HG02571 (cell line): ENCODE data around the gene CTXND2.
"Not testable (repeated sequence)": the region's sequence is repeated elsewhere in the genome, so short reads cannot be mapped to it uniquely, and the experiment has no call there.

Experiments used
- ATAC-seq: cut with Tn5 transposase; IDR thresholded peaks from one replicate; pipeline ENCODE4 v1.9.1; 2021; ENCODE audit warnings: mild to moderate bottlenecking, moderate library complexity; ENCODE audit not compliant: unreplicated experiment

CTXND2 gene

GRCh38 chr1:150890033-150890416, 3.1 kb downstream of the CTXND2 start:
- no peak for ATAC-seq

DNA sequence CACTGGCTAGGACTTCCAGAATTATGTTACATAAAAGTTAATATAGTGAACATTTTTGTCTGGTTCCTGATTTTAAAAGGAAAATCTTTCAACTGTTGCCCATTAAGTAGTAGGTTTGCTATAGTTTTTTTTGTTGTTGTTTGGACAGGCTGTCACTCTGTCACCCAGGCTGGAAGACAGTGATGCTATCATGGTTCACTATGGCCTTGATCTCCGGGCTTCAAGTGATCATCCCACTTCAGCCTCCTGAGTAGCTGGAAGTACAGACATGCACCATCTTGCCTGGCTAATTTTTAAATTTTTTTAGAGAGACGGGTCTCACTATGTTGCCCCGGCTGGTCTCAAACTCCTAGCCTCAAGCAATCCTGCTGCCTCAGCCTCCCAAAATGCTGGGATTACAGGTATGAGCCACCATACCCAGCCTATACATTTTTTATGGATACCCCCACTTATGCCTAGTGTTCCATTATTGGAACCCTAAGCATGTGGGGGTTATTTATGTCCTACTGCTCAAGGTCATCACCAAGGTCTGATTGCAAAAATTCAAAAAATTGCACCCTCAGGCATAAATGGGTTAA, 6.5 kb downstream of the CTXND2 start:
- no peak for ATAC-seq

- no peak for ATAC-seq
Observed at GRCh38 chr1:150895618-150896017, 8.7 kb downstream of the CTXND2 start.

- ATAC-seq = not testable (repeated sequence)
Observed at GRCh38 chr1:150899795-150900194, 12.9 kb downstream of the CTXND2 start.

DNA sequence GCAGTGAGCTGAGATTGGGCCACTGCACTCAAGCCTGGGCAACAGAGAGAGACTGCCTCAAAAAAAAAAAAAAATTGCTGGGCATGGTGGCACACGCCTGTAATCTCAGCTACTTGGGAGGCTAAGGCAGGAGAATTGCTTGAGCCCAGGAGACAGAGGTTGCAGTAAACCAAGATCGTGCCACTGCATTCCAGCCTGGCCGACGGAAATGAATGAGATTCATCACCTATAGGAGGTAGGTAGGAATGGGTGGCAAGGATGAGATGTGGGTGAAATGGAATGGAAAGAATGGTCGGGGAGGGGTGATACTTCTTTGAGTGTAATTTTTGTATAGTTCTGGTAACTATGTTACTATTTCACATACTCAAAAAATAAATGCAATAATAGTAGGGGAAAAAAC, 15.4 kb downstream of the CTXND2 start:
- ATAC-seq = no peak

- no peak for ATAC-seq
Observed at GRCh38 chr1:150902751-150903150, 15.8 kb downstream of the CTXND2 start.

DNA sequence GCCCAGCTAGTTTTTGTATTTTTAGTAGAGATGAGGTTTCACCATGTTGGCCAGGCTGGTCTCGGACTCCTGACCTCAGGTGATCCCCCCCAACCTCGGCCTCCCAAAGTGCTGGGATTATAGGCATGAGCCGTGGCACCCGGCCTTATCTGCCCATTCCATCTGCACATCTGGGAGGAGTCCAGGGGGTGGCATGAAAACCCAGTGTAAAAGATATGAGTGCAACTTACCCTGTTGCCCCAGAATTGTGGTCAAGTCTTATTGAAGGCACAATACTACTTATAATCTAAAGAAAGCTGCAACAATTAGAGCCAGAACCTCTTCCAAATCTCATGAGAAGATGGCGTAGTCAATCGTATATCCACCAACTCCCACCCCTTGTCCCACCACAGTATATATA, 18.4 kb downstream of the CTXND2 start:
- ATAC-seq = no peak

- no peak for ATAC-seq
Observed at GRCh38 chr1:150906329-150906728, 19.4 kb downstream of the CTXND2 start.

- no peak for ATAC-seq
Observed at GRCh38 chr1:150906813-150907212, 19.9 kb downstream of the CTXND2 start.

GRCh38 chr1:150909585-150910180, 22.7 kb downstream of the CTXND2 start:
- ATAC-seq = no peak

- no peak for ATAC-seq
Observed at GRCh38 chr1:150912623-150913022, 25.7 kb downstream of the CTXND2 start.

- ATAC-seq = no peak
Observed at GRCh38 chr1:150917387-150917786, 30.5 kb downstream of the CTXND2 start.

DNA sequence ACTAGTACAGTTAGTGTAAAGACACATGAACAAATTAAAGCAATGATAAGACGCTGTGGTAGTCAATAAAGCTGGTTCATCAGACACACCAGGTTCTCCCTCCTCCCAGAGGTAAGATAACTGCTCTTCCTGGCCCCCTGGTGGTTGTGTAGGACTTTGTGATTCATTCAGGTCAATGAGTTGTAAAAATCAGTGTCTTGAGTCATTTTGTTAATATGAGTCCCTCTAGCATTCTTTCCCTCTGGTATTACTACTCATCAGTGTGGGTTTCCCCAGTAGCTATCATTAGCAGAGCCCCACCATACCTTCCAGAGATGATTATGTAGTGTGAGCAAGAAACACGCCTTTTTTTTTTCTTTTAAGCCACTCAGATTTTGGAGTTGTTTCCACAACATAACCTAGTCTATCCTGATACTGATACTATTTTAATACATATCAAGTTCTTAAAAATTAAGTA, 35.6 kb downstream of the CTXND2 start:
- ATAC-seq = peak; percentile 43

- ATAC-seq = no peak
Observed at GRCh38 chr1:150925080-150925479, 38.1 kb downstream of the CTXND2 start.

DNA sequence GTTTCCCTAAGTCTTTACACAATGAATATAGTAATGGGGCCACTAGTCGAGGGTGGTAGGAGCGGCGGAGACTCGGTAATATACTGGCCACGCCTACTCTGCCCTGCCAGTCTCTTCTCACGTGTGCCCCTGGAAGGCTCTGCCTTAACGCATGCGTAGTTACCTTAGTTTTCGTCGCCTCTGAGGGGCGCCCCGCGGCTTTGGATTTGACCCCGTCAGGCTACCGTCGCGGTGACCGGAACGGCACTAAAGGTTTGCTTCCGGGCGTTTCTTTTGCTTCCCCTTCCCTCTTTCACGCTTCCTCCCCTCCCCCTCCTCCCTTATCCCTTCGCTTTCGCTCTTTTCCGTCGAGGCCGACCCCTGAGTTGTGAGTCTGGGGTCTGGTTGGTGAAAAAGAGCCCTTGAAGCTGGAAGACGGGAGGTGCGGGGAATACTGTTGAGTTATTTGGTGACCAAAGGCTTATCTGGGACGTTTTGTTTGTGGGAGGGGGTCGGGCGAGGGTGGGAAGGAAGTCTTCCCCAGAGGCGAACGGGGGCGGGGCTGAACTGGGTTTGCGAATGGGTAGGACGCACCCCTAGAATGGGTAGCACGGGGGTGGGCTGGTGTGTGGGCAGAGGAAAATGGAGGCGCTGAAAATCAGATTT, 39.3 kb downstream of the CTXND2 start, which contains the start of gene SETDB1:
SETDB1 (plus strand) TSS at position 267 of the 645 bp plus-strand sequence. CDS start 1,352 bp downstream, outside the sequence.
- peak; percentile 76 for ATAC-seq

GRCh38 chr1:150927624-150928023, 40.7 kb downstream of the CTXND2 start:
- ATAC-seq = no peak

- ATAC-seq = no peak
Observed at GRCh38 chr1:150928286-150928685, 41.4 kb downstream of the CTXND2 start.

DNA sequence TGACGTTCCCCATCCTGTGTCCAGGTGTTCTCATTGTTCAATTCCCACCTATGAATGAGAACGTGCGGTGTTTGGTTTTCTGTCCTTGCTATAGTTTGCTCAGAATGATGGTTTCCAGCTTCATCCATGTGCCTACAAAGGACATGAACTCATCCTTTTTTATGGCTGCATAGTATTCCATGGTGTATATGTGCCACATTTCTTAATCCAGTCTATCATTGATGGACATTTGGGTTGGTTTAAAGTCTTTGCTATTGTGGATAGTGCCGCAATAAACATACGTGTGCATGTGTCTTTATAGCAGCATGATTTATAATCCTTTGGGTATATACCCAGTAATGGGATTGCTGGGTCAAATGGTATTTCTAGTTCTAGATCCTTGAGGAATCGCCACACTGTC, 41.8 kb downstream of the CTXND2 start:
- ATAC-seq = not testable (repeated sequence)

- ATAC-seq = no peak
Observed at GRCh38 chr1:150931773-150932172, 44.8 kb downstream of the CTXND2 start.

- no peak for ATAC-seq
Observed at GRCh38 chr1:150944856-150945255, 57.9 kb downstream of the CTXND2 start.

DNA sequence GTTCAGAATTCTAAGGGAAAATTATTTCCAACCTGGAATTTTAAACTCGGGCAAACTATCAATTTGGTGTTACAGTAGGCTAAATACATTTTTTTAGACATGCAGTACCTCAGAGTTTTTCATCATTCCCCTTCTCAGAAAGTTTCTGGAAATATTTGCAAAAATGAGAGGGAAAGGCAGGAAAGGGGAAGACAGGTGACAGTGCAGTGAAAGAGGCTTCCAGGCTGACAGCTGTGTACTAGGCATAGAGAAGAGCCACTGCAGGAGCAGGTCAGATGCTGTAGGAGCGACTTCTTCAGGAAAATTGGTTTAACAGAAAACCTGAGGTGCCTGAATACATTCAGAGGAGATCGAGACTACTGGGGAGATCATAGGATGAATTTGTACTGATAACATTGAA, 67.8 kb downstream of the CTXND2 start:
- ATAC-seq = no peak

DNA sequence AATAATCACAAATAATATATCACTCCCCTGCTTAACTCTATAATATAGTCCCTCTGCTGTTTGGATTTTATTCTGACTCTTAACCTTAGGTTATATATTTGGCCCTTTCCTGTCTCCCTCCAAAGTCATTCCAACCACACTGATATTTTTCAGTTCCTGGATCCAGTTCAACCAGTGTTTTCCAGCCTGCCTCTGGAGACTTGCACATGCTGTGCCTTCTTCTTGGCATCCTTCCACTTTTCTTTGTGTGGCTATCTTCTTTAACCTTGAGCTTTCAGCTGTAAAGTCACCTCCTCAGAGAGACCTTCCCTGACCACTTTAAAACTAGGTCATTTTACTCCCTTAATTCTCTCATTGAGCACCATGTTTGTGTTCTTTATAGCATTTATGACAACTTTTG, 68.3 kb downstream of the CTXND2 start:
- no peak for ATAC-seq
